ELF-1 (cell line): Measurements from ENCODE around the gene OTOGL.
"Not testable (repeated sequence)": the region's sequence is repeated elsewhere in the genome, so short reads cannot be mapped to it uniquely, and the experiment has no call there.

ENCODE experiments used
- DNase-seq: peaks from one replicate; pipeline ENCODE4 v3.0.0-alpha.2; 2016; ENCODE audit warnings: low read depth, low spot score

OTOGL gene

GRCh38 chr12:80273144-80273543 is 173.8 kb downstream of the OTOGL start:
- no peak for DNase-seq

- no peak for DNase-seq
Measured at GRCh38 chr12:80277732-80278131, 178.4 kb downstream of the OTOGL start.

GRCh38 chr12:80282226-80282625 is 182.9 kb downstream of the OTOGL start:
- no peak for DNase-seq

GRCh38 chr12:80282761-80283160 is 183.4 kb downstream of the OTOGL start:
- no peak for DNase-seq

GRCh38 chr12:80291108-80291754 is 191.9 kb downstream of the OTOGL start:
- no peak for DNase-seq

GRCh38 chr12:80293347-80293746 is 194.0 kb downstream of the OTOGL start:
- DNase-seq: no peak

GRCh38 chr12:80293759-80294158 is 194.4 kb downstream of the OTOGL start:
- no peak for DNase-seq

GRCh38 chr12:80299219-80299618 is 199.9 kb downstream of the OTOGL start:
- DNase-seq: no peak

GRCh38 chr12:80299976-80300375 is 200.6 kb downstream of the OTOGL start:
- no peak for DNase-seq

- not testable (repeated sequence) for DNase-seq
Measured at GRCh38 chr12:80307436-80307835, 208.1 kb downstream of the OTOGL start.

- DNase-seq: no peak
Measured at GRCh38 chr12:80313209-80313608, 213.9 kb downstream of the OTOGL start.

GRCh38 chr12:80314741-80315140 is 215.4 kb downstream of the OTOGL start:
- no peak for DNase-seq

GRCh38 chr12:80316222-80316621 is 216.9 kb downstream of the OTOGL start:
- DNase-seq: no peak

GRCh38 chr12:80317307-80317706 is 218.0 kb downstream of the OTOGL start:
- DNase-seq: no peak

- DNase-seq: no peak
Measured at GRCh38 chr12:80317899-80318298, 218.6 kb downstream of the OTOGL start.

- DNase-seq: no peak
Measured at GRCh38 chr12:80320121-80320678, 220.9 kb downstream of the OTOGL start.

- peak; percentile 23 for DNase-seq
Measured at GRCh38 chr12:80321653-80322052, 222.3 kb downstream of the OTOGL start.

- no peak for DNase-seq
Measured at GRCh38 chr12:80325167-80325959, 226.0 kb downstream of the OTOGL start.

- DNase-seq: no peak
Measured at GRCh38 chr12:80332827-80333226, 233.5 kb downstream of the OTOGL start.

- no peak for DNase-seq
Measured at GRCh38 chr12:80352474-80352873, 253.1 kb downstream of the OTOGL start.

GRCh38 chr12:80353254-80353653 is 253.9 kb downstream of the OTOGL start:
- no peak for DNase-seq

- no peak for DNase-seq
Measured at GRCh38 chr12:80356097-80356496, 256.8 kb downstream of the OTOGL start.

GRCh38 chr12:80359703-80360102 is 260.4 kb downstream of the OTOGL start:
- no peak for DNase-seq
